DND-41 (cell line): Measurements from ENCODE around the gene EMSY.

Experiments
- CTCF ChIP-seq: IDR thresholded peaks from 2 replicates; pipeline ENCODE4 v1.5.1; 2012; ENCODE audit warnings: borderline replicate concordance, low read length, moderate library complexity, mild to moderate bottlenecking; ENCODE audit not compliant: poor library complexity, severe bottlenecking; ENCODE audit errors: extremely low read depth
- EZH2 ChIP-seq: IDR thresholded peaks from 3 replicates; pipeline ENCODE4 v1.6.1; 2012; ENCODE audit warnings: borderline replicate concordance, low read depth, mild to moderate bottlenecking, moderate library complexity, low read length, inconsistent platforms; ENCODE audit not compliant: severe bottlenecking

DNA sequence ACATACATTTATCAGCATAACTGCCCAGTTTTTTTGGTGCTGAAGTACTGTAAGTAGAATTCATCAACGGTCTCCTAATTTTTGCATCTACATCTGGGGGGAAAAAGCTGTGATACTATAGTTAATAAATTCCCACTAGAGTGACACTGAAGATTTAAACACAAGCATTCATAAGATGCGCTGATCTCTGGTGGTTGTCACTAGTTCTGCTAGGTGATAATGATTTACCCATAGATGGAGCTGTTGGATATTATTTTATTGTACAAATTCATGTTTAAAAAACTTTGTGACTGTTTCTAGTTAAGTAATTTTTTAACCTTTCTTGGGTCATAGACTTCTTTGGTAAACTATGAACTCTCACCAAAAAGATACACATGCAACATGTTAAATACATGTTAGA, 106.6 kb downstream of the EMSY start:
- no peak for TF ChIP-seq CTCF
- TF ChIP-seq EZH2, result no peak
